Measurements from ENCODE around the gene ADI1.

ADI1 gene

GRCh38 chr2:3481736-3482362 is 37.5 kb downstream of the ADI1 start:
- in situ Hi-C loops (cut with HindIII; ENCODE audit: low sequenced_read_pairs), result no loop called here

GRCh38 chr2:3481011-3481400 is 38.3 kb downstream of the ADI1 start:
- in situ Hi-C loops (cut with HindIII; ENCODE audit: low sequenced_read_pairs), result no loop called here

- in situ Hi-C loops (cut with HindIII; ENCODE audit: low sequenced_read_pairs), result no loop called here
Observed at GRCh38 chr2:3480352-3481010, 38.9 kb downstream of the ADI1 start.

DNA sequence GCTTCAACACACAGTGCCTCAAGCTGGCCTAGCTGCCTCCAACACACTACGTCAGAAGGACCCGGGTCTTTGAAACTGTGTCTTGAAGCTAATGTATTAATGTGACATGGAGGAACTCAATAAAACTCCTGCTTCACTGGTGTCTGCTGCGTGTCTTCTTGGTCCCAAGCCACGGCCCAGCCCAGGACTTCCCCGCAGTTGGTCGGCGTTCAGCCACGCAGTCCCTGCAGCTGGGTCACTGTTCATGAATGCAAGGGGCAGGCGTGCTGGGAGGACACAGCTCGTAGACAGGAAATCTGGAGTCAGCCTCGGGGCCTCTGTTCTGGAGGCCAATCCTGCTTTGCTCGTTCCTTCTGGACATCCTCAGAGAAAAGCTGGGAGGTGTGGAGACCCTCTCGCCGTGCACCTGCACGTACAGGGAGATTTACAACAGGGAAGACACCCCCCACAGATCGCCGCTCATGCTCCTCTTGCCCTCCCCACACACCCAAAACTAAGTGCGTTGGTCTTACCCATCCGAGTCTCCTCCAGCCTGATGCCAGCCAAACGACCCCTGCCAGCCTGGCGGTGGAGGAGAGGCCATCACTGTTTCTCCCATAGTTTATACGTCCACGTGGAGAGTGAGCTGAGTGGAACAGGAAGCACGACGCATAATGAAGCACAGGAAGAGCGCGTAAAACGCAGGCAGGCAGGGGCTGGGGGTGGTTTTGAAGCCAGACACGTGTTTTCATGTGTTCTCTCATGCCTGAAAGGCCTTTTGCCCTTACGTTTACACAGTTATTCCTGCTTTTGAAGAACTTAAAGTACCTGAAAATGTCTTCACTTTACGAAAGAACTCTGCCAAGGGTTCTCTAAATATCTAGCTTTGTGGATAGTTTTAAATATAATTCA is 39.7 kb downstream of the ADI1 start:
- in situ Hi-C loops (cut with HindIII; ENCODE audit: low sequenced_read_pairs), result no loop called here

DNA sequence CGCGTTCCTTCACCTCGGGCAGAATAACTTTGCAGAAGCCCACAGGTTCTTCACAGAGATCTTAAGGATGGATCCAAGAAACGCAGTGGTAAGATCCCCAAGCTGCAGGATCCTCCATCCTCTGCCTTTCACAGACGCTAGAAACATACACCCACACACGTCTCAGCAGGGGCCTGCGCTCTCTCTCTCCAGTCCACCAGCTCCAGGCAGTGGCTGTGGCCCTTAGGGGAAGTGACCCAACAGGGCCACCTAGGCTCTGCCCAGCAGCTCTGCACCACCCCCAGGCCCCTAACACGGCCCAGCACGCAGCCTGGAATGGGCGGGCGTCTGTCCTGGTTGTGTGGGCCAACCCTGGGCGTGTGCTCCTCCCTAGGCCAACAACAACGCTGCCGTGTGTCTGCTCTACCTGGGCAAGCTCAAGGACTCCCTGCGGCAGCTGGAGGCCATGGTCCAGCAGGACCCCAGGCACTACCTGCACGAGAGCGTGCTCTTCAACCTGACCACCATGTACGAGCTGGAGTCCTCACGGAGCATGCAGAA is 40.4 kb downstream of the ADI1 start:
- in situ Hi-C loops (cut with HindIII; ENCODE audit: low sequenced_read_pairs), result no loop called here

DNA sequence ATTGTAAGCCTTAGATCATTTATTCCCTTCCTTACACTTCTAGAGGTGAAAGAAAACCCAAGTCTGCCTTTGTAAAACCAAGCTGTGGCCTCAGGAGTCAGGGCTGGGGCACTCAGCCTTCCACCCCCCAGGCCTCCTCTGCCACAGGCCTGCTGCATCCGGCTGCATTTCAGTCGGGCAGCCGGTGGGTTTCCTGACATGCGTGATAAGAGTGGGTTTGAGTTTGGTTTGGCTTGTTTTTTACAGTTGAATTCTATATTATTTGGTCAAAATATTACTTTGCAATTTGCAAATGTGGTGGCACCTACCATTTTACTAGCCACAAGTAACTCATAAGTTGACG is 42.4 kb downstream of the ADI1 start:
- in situ Hi-C loops (cut with HindIII; ENCODE audit: low sequenced_read_pairs), result no loop called here

- in situ Hi-C loops (cut with HindIII; ENCODE audit: low sequenced_read_pairs), result no loop called here
Observed at GRCh38 chr2:3476321-3476984, 42.9 kb downstream of the ADI1 start.

- in situ Hi-C loops (cut with HindIII; ENCODE audit: low sequenced_read_pairs), result no loop called here
Observed at GRCh38 chr2:3475771-3476170, 43.6 kb downstream of the ADI1 start.

DNA sequence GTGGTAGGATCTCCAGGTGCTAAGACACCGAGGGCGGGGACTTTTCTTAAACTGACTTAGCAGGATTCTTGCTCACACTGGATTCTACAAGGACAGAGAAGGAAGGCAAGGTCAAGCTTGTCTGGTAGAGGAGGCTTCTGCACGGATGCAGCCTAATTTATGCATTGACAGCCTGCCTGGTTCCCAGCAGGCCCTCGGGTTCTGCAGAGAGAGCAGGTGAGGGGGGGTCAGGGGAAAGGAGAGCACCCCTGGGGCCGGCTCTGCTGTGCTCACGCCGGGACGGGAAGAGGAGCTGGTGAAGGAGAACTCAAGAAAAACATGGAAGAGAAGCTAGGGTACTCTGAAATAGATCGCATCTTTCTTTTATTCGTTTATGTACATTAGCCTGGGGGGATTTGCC is 46.4 kb downstream of the ADI1 start:
- in situ Hi-C loops (cut with HindIII; ENCODE audit: low sequenced_read_pairs), result no loop called here

- in situ Hi-C loops (cut with HindIII; ENCODE audit: low sequenced_read_pairs), result no loop called here
Observed at GRCh38 chr2:3472296-3472695, 47.0 kb downstream of the ADI1 start.

DNA sequence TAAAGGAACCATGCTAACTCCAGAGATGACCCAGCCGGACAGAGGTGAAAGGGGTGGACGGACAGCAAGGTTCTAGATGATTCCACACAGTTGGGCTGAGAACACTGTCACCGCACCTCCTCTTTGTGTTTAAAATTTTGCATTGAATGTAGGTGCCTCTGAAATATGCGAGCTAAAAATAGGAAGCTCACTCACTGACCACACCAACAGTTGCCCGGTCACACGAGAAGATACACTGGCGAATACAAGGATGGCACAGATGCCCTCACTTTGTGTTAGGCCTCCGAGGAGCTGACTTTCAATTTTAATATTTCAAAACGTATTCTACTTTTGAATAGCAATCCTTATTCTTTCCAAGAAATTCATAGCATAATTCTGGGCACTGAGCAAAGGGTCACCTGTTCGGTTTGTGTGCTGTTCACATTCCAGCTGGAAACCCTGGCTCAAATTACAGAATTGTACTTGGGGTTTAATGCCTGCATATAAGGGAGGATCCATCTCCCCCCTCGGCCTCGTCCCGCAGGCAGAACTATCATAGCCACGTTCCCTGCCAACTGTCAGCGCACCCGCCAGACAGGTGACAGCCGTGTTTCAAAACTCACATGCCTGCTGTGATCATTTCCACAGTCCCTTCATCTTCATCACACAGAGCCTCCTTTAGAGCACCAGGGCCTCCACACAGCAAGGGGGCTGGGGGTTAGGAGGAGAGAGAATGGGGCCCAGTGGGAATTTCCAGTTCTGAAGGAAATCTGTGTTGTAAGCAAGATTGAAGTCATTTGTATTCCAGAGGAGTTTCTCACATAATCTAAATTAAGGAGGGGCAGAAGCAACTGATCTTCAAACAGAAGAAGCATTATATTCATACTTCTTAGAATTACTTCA is 48.2 kb downstream of the ADI1 start:
- in situ Hi-C loops (cut with HindIII; ENCODE audit: low sequenced_read_pairs), result no loop called here

DNA sequence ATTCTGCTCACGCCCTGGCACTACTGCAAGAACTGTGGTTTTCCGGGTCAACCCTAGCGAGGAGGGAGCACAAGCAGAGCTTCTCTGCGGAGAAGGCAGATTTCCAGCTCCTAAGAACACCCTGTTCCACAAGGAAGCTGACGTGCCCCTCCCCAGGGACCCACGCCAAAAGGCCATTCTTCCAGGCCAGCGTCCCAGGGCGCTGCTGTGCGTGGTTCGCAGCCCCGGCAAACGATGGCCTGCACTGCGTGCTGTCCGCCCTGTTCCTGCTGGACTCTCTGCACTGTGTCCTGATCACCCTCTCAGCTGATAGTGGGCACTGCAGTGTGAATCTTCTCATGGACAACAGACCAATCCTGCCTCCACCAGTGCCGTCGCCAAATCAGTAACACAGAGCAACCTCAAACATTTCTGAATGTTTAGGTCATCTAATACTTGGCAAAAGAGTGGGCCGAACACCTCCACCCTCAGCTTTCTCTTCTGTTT is 49.1 kb downstream of the ADI1 start:
- in situ Hi-C loops (cut with HindIII; ENCODE audit: low sequenced_read_pairs), result no loop called here

GRCh38 chr2:3469486-3469885 is 49.8 kb downstream of the ADI1 start:
- in situ Hi-C loops (cut with HindIII; ENCODE audit: low sequenced_read_pairs), result no loop called here

- in situ Hi-C loops (cut with HindIII; ENCODE audit: low sequenced_read_pairs), result no loop called here
Observed at GRCh38 chr2:3468296-3468988, 50.9 kb downstream of the ADI1 start.

DNA sequence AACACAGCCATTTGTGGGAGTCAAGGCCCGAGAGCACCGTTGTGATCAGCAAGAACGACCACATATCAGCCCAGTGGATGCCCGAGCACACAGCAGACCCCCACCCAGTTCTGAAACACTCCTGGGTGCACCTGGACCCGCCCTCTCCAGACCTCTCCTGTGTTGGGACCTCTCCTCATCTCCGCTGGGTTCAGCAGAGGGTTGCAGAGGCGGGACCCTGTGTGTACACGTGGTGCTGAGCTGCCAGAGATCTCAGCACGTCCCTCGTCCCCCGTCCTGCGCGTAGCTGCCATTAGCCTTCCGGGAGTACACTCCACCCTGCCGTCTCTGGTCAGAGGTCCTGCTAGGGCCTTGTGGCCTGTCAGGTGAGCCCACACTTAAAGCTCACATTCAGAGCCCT is 51.7 kb downstream of the ADI1 start:
- in situ Hi-C loops (cut with HindIII; ENCODE audit: low sequenced_read_pairs), result no loop called here

GRCh38 chr2:3466966-3467365 is 52.4 kb downstream of the ADI1 start:
- in situ Hi-C loops (cut with HindIII; ENCODE audit: low sequenced_read_pairs), result no loop called here

DNA sequence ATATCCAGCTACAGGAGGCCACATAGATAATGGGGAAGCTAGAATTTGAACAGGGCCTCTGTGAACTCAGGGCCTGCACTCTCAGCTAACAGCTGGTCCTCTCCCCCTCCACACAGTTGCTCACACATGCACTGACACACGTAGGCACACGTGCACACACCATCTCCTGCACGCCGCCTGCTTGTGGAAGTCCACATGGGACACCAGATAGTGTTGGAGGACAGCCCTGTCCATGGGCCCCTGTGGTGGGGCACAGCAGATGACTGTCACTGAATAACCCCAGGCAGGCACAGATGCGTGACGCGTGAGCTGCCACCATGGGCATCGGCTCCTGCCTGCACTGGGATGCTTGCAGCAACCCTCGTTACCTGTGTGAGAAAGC is 52.9 kb downstream of the ADI1 start:
- in situ Hi-C loops (cut with HindIII; ENCODE audit: low sequenced_read_pairs), result no loop called here

- in situ Hi-C loops (cut with HindIII; ENCODE audit: low sequenced_read_pairs), result no loop called here
Observed at GRCh38 chr2:3465844-3466481, 53.4 kb downstream of the ADI1 start.

DNA sequence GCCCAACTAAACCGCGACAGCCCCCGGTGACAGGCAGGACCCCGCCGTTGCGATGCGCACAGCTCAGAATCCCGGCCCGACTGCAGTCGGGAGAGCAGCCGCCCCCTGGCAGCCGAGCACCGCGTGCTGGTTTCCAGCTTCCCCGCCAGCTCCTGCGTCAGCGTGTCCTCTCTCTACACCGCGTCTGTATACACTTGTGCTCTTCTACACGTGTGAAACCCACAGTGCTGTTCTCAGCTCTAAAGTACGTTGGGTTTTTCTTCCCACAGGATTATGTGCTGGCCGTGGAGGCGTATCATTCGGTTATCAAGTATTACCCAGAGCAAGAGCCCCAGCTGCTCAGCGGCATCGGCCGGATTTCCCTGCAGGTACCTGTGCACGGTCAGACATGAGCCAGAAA is 54.0 kb downstream of the ADI1 start:
- in situ Hi-C loops (cut with HindIII; ENCODE audit: low sequenced_read_pairs), result no loop called here

Data from DLD1 (cell line).